Smooth muscle cell (in vitro differentiated cells): ENCODE results near the gene SLC26A8. TPM values are rescaled to one million over a fixed set of nuclear protein-coding genes. Genes with fewer than 3 reads are reported as not detected.
A peak's percentile ranks its signal among the peaks of the same experiment; 100 is the strongest.

Source experiments
- DNase-seq: peaks from one replicate; lab custom pipeline; 2025; ENCODE audit not compliant: unreplicated experiment; lab: John Stamatoyannopoulos, UW
- H2AFZ ChIP-seq: fragments of 200-600 bp; sonication (generic); 2 replicates; pipeline ENCODE4 v1.6.0; 2016; ENCODE audit warnings: antibody characterized with exemption, low read depth, mild to moderate bottlenecking
- H3F3A ChIP-seq: fragments of 200-600 bp; sonication (generic); 2 replicates; pipeline ENCODE4 v1.6.0; 2017; ENCODE audit warnings: antibody characterized with exemption, low read depth
- H3K27ac ChIP-seq: fragments of 200-600 bp; sonication (generic); 2 replicates; pipeline ENCODE4 v1.5.1; 2016; ENCODE audit warnings: low read depth, mild to moderate bottlenecking
- H3K27me3 ChIP-seq: fragments of 200-600 bp; sonication (generic); 2 replicates; pipeline ENCODE4 v1.6.1; 2016; ENCODE audit warnings: low read depth, mild to moderate bottlenecking
- H3K36me3 ChIP-seq: fragments of 200-600 bp; sonication (generic); 2 replicates; pipeline ENCODE4 v1.5.1; 2016; ENCODE audit warnings: low read depth
- H3K4me1 ChIP-seq: fragments of 200-600 bp; sonication (generic); 2 replicates; pipeline ENCODE4 v1.5.1; 2016; ENCODE audit warnings: low read depth
- H3K4me2 ChIP-seq: fragments of 200-600 bp; sonication (generic); 2 replicates; pipeline ENCODE4 v1.6.0; 2016; ENCODE audit warnings: mild to moderate bottlenecking
- H3K4me3 ChIP-seq: fragments of 200-600 bp; sonication (generic); 2 replicates; pipeline ENCODE4 v1.5.1; 2016; ENCODE audit warnings: mild to moderate bottlenecking
- H3K79me2 ChIP-seq: fragments of 200-600 bp; sonication (generic); 2 replicates; pipeline ENCODE4 v1.6.0; 2016; ENCODE audit warnings: low read depth, mild to moderate bottlenecking
- H3K9ac ChIP-seq: fragments of 200-600 bp; sonication (generic); 2 replicates; pipeline ENCODE4 v1.6.0; 2016; ENCODE audit warnings: low read depth
- H3K9me3 ChIP-seq: fragments of 200-600 bp; sonication (generic); replicated peaks from 2 replicates; pipeline ENCODE4 v1.5.1; 2016; ENCODE audit warnings: low read depth
- H4K20me1 ChIP-seq: fragments of 200-600 bp; sonication (generic); 2 replicates; pipeline ENCODE4 v1.6.0; 2016; ENCODE audit warnings: low read depth
- WGBS: methylation state at CpG from one replicate; pipeline ENCODE4 v1.1.7; 2016; ENCODE audit warnings: low lambda C conversion rate; 5-methylcytosine and 5-hydroxymethylcytosine counted together
- polyA plus RNA-seq: library from polyadenylated mRNA; unstranded; fragments of >200 nt; fragmentation: Nextera tagmentation; extraction: Ambion mirVana; gene quantifications from 2 replicates; pipeline ENCODE4 v1.2.1, GENCODE V29; 2016
- total RNA-seq: library from RNA; depleted of rRNA; stranded (reverse); fragments of >200 nt; gene quantifications from 2 replicates; pipeline ENCODE4 v1.2.3, GENCODE V29; 2014
- TF ChIP-seq, protein P1 (sequence below): fragments of 200-600 bp; sonication (generic); IDR thresholded peaks from 2 replicates; pipeline ENCODE4 v1.5.1; 2017; ENCODE audit warnings: borderline replicate concordance, mild to moderate bottlenecking, antibody characterized with exemption; ENCODE audit not compliant: insufficient read depth, poor library complexity, severe bottlenecking

SLC26A8 gene
- total and polyA plus RNA-seq, 2 experiments from 2014 or later = 0.09 TPM; not detected in 1

DNA sequence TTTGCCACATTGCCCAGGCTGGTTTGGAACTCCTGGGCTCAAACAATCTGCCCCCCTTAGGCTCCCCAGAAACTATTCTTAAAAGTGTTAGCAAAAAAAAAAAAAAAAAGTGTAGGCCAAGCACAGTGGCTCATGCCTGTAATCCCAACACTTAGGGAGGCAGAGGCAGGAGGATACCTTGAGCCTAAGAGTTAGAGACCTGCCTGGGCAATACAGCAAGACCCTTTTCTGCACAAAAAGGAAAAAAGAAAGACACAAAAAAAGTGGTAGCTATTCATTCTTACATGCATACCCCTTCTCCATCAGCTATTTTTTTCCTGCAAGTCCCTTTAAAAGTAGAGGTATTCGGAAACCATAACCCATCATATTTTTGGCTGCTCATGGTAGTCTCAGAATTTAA, 100.3 kb downstream of the SLC26A8 start:
- peaks cover 11% of the 10 kb centered on the region for H3K79me2 ChIP-seq
- no peak overlapping the region for H3K27ac ChIP-seq
- no peaks in the 10 kb centered on the region for H3K9me3 ChIP-seq
- peaks cover 1% of the 10 kb centered on the region for H4K20me1 ChIP-seq
- H3K4me1 ChIP-seq = peaks cover 15% of the 10 kb centered on the region
- no peak overlapping the region for H2AFZ ChIP-seq
- H3K27me3 ChIP-seq = no peaks in the 10 kb centered on the region
- H3F3A ChIP-seq = no peaks in the 10 kb centered on the region
- TF ChIP-seq, protein P1, sequence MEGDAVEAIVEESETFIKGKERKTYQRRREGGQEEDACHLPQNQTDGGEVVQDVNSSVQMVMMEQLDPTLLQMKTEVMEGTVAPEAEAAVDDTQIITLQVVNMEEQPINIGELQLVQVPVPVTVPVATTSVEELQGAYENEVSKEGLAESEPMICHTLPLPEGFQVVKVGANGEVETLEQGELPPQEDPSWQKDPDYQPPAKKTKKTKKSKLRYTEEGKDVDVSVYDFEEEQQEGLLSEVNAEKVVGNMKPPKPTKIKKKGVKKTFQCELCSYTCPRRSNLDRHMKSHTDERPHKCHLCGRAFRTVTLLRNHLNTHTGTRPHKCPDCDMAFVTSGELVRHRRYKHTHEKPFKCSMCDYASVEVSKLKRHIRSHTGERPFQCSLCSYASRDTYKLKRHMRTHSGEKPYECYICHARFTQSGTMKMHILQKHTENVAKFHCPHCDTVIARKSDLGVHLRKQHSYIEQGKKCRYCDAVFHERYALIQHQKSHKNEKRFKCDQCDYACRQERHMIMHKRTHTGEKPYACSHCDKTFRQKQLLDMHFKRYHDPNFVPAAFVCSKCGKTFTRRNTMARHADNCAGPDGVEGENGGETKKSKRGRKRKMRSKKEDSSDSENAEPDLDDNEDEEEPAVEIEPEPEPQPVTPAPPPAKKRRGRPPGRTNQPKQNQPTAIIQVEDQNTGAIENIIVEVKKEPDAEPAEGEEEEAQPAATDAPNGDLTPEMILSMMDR = no peak
- H3K9ac ChIP-seq = no peak overlapping the region
- no peak overlapping the region for H3K4me3 ChIP-seq
- no peaks in the 10 kb centered on the region for H3K36me3 ChIP-seq
- no peak for DNase-seq
- H3K4me2 ChIP-seq = no peak overlapping the region
- WGBS = 91% methylated on average over 1 of the region's 1 CpG

DNA sequence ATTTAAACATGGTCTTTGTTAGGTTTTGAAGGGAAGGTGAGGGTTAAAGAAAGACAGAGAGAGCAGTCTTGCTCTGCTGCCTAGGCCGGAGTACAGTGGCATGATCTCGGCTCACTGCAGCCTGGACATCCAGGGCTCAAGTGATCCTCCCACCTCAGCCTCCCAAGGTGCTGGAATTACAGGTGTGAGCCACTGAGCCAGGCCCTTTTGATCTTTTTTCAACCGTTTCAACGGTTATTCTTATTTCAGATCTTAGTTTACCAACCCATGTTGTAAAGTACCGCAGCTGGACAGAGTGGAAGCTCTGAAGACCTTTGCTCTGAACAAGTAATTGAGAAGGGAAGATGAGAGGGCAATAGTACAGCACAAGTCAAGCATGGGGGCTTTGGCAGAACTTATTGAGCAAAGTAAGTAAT, 102.3 kb downstream of the SLC26A8 start:
- Histone ChIP-seq H3K9ac (no peak overlapping the region), H3K4me3 (peak overlapping the region; percentile 88), H3K4me1 (peaks cover 27% of the 10 kb centered on the region), H3K9me3 (no peaks in the 10 kb centered on the region), H3K36me3 (no peaks in the 10 kb centered on the region), H3K27ac (no peak overlapping the region), H3K79me2 (peaks cover 27% of the 10 kb centered on the region), H4K20me1 (peaks cover 19% of the 10 kb centered on the region), H2AFZ (no peak overlapping the region), H3F3A (no peaks in the 10 kb centered on the region), H3K4me2 (no peak overlapping the region), H3K27me3 (no peaks in the 10 kb centered on the region)
- 84% methylated on average over 5 of the region's 5 CpGs for WGBS
- DNase-seq = no peak
- TF ChIP-seq, protein P1 = no peak

DNA sequence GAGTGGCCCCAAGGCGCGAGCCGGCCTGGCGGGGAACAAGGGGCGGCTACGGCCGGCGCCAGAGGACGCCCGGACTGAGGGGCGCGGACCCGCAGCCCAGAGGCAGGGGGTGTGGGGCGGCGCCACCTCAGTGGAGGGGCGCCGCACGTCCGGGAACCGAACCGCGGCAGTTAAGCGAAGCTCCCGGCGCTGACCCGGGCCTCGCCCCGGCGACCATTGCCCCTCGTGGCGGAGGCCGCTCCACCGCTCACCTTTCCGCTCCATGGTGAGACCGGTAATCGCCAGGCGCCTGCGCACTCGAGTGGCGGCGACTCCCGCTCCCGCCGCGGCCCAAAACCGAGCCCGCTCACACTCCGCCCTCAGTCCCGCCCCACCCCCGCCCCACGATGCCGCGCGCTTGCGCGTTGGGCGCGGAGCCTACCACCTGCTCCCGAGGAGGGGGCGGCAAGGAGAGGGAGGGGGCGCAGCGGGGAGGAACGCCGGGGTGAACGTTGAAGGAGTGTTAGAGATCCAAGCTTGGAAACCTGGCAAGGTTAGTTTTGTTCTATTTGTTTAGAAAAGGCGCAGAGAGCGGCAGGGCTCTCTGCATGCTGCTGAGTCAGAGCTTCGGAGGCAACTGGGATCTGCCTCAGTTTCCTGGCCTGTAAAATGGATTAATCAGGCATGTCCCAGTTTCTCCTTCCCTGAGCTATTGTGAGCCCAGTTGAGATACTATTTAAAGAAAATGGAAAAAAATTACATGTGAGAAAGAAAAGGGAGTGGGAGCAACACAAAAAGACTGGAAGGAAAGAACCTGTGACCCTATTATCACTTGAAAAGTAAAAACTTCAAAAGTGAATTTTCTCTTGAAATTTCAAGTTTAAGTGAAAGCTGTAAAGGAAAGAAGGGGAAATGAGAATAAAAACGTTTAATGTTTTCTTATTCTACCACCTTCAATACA, 103.4 kb downstream of the SLC26A8 start, which contains the start of gene SRPK1:
Gene SRPK1, minus strand, starts transcription at position 306 of the 940 bp plus-strand sequence. Its CDS starts 42 bp downstream, at position 264.
- Histone ChIP-seq H2AFZ (peak within 1 kb of the TSS; percentile 95), H3K79me2 (peaks cover 35% of the 10 kb centered on the region), H3K4me3 (peak within 1 kb of the TSS; percentile 88), H3K4me2 (peak within 1 kb of the TSS; percentile 89), H3K9me3 (no peaks in the 10 kb centered on the region), H3F3A (no peaks in the 10 kb centered on the region), H3K9ac (peak within 1 kb of the TSS; percentile 65), H3K27ac (peak within 1 kb of the TSS; percentile 64), H3K27me3 (no peaks in the 10 kb centered on the region), H3K4me1 (peaks cover 27% of the 10 kb centered on the region), H3K36me3 (no peaks in the 10 kb centered on the region), H4K20me1 (peaks cover 29% of the 10 kb centered on the region)
- WGBS = 5% methylated on average over 8 of the region's 69 CpGs
- TF ChIP-seq, protein P1 = no peak
- peak; percentile 53 for DNase-seq
